Rectal smooth muscle tissue (tissue), 1 donor: Measurements from ENCODE around the gene OSBPL10.

Experiments
- H3K27ac ChIP-seq: one replicate; pipeline ENCODE4 v1.7.0; 2013; ENCODE audit warnings: low read depth, low read length, inconsistent platforms
- H3K27me3 ChIP-seq: one replicate; pipeline ENCODE4 v1.7.0; 2013; ENCODE audit warnings: low read length; ENCODE audit not compliant: control insufficient read depth, insufficient read depth
- H3K36me3 ChIP-seq: one replicate; pipeline ENCODE4 v1.7.0; 2013; ENCODE audit warnings: low read length; ENCODE audit not compliant: control insufficient read depth, insufficient read depth
- H3K4me1 ChIP-seq: one replicate; pipeline ENCODE4 v1.7.0; 2013; ENCODE audit warnings: low read length; ENCODE audit not compliant: control insufficient read depth, insufficient read depth
- H3K4me3 ChIP-seq: one replicate; pipeline ENCODE4 v1.7.0; 2013; ENCODE audit warnings: low read length
- H3K9ac ChIP-seq: one replicate; pipeline ENCODE4 v1.7.0; 2013; ENCODE audit warnings: low read length

The OSBPL10 gene

DNA sequence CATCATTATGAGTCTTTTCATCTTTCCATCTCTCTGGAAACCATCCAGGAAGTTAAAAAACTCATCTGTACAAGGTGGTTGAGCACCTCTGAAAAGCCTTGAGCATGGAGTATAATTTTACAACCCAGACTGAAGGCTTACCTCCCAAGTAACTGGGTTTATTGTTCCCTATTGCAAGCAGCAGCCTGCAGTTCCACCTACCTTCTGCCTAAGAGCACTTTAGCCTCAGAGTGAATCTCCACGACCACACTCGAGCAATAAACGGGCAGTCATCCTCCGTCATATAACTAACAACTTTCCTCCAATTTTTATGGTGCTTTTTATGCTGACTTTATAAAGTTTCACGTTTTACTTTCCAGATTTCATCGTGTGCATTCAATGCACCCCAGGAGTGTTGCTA lies 32.8 kb downstream of the OSBPL10 start:
- H3K36me3 ChIP-seq = no peaks in the 10 kb centered on the region
- no peaks in the 10 kb centered on the region for H3K27me3 ChIP-seq
- no peaks in the 10 kb centered on the region for H3K4me1 ChIP-seq
- H3K9ac ChIP-seq = no peak overlapping the region
- no peak overlapping the region for H3K27ac ChIP-seq
- H3K4me3 ChIP-seq = no peak overlapping the region

- Histone ChIP-seq H3K36me3 (no peaks in the 10 kb centered on the region), H3K27ac (no peak overlapping the region), H3K4me1 (no peaks in the 10 kb centered on the region), H3K9ac (no peak overlapping the region), H3K4me3 (no peak overlapping the region), H3K27me3 (no peaks in the 10 kb centered on the region)
These were observed 33.4 kb downstream of the OSBPL10 start for GRCh38 chr3:31947671-31948091.

GRCh38 chr3:31947162-31947561 lies 33.9 kb downstream of the OSBPL10 start:
- Histone ChIP-seq H3K4me3 (no peak overlapping the region), H3K27ac (no peak overlapping the region), H3K9ac (no peak overlapping the region), H3K27me3 (no peaks in the 10 kb centered on the region), H3K36me3 (no peaks in the 10 kb centered on the region), H3K4me1 (no peaks in the 10 kb centered on the region)

DNA sequence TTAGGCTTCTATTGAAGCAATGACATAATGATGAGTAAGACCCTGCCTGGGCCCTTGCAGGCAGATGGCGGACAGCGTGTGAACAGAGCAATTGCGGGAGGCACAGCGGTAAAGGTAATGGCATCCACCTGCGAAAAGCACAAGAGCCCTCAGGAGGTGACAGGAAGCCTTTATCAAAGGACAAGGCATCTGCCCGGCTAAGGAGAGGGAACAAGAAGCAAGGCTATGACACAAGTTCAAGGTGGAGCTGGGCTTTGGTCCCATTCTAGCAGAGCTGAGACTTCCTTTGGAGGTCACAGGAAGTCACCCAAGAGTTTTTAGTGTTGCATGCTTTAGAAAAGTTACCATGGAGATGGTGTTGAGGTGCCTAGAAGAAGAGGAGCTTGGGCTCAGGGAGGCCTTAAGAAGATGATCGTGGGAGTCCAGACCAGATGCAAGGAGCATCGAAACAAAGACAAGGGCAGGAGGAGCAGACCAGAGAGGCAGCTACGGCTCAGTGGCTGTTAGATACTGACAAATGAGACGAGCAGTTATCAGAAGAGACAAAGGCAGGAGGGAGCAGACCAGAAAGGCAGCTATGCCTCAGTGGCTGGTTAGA lies 34.5 kb downstream of the OSBPL10 start:
- Histone ChIP-seq H3K27me3 (no peaks in the 10 kb centered on the region), H3K4me3 (no peak overlapping the region), H3K36me3 (no peaks in the 10 kb centered on the region), H3K9ac (no peak overlapping the region), H3K4me1 (no peaks in the 10 kb centered on the region), H3K27ac (no peak overlapping the region)

DNA sequence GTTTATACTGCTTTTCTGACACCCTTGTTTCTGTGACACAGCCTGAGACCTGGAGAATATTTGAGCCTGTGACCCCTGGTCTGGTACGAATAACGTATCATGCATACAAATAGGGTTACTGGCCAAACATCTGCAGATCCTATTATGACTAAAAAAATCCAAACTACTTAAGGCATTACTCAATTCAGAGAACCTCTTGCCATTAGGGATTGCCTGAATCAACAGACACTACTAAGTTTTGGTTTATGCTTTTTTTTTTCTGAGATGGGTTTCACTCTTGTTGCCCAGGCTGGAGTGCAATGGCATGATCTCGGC lies 35.4 kb downstream of the OSBPL10 start:
- Histone ChIP-seq H3K4me3 (no peak overlapping the region), H3K4me1 (no peaks in the 10 kb centered on the region), H3K9ac (no peak overlapping the region), H3K27me3 (no peaks in the 10 kb centered on the region), H3K36me3 (no peaks in the 10 kb centered on the region), H3K27ac (no peak overlapping the region)

GRCh38 chr3:31943041-31943440 lies 38.0 kb downstream of the OSBPL10 start:
- Histone ChIP-seq H3K27me3 (no peaks in the 10 kb centered on the region), H3K4me3 (no peak overlapping the region), H3K36me3 (no peaks in the 10 kb centered on the region), H3K4me1 (no peaks in the 10 kb centered on the region), H3K9ac (no peak overlapping the region), H3K27ac (no peak overlapping the region)

- Histone ChIP-seq H3K4me1 (no peaks in the 10 kb centered on the region), H3K36me3 (no peaks in the 10 kb centered on the region), H3K4me3 (no peak overlapping the region), H3K27ac (no peak overlapping the region), H3K27me3 (no peaks in the 10 kb centered on the region), H3K9ac (no peak overlapping the region)
These were observed 38.6 kb downstream of the OSBPL10 start for GRCh38 chr3:31942446-31942845.

- Histone ChIP-seq H3K4me3 (no peak overlapping the region), H3K9ac (no peak overlapping the region), H3K27ac (no peak overlapping the region), H3K4me1 (no peaks in the 10 kb centered on the region), H3K36me3 (no peaks in the 10 kb centered on the region), H3K27me3 (no peaks in the 10 kb centered on the region)
These were observed 43.8 kb downstream of the OSBPL10 start for GRCh38 chr3:31937225-31937624.

GRCh38 chr3:31936420-31937060 lies 44.5 kb downstream of the OSBPL10 start:
- no peak overlapping the region for H3K4me3 ChIP-seq
- H3K4me1 ChIP-seq = no peaks in the 10 kb centered on the region
- H3K9ac ChIP-seq = no peak overlapping the region
- no peak overlapping the region for H3K27ac ChIP-seq
- H3K36me3 ChIP-seq = no peaks in the 10 kb centered on the region
- H3K27me3 ChIP-seq = no peaks in the 10 kb centered on the region

GRCh38 chr3:31934866-31935265 lies 46.2 kb downstream of the OSBPL10 start:
- Histone ChIP-seq H3K4me1 (no peaks in the 10 kb centered on the region), H3K27me3 (no peaks in the 10 kb centered on the region), H3K36me3 (no peaks in the 10 kb centered on the region), H3K9ac (no peak overlapping the region), H3K27ac (no peak overlapping the region), H3K4me3 (no peak overlapping the region)

DNA sequence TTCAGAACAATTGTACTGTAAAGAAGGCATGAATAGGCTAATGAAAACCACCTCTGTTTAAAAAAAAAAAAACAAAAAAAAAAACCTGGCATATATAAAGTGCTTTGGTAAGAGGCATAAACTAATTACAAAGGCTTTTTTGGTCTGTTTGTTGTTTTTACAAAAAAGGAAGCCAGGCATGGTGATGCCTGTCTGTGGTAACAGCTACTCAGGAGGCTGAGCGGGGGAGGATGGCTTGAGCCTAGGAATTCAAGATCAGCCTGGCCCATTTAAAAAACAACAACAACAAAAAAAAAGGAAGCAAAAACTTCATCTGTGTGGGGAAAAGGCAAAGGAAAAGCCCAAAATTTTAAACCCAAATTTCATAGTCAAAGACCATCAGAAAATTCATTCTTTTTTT lies 47.0 kb downstream of the OSBPL10 start:
- no peaks in the 10 kb centered on the region for H3K27me3 ChIP-seq
- H3K9ac ChIP-seq = no peak overlapping the region
- H3K4me1 ChIP-seq = no peaks in the 10 kb centered on the region
- no peak overlapping the region for H3K4me3 ChIP-seq
- no peaks in the 10 kb centered on the region for H3K36me3 ChIP-seq
- no peak overlapping the region for H3K27ac ChIP-seq

GRCh38 chr3:31932990-31933389 lies 48.1 kb downstream of the OSBPL10 start:
- H3K27ac ChIP-seq = no peak overlapping the region
- H3K4me3 ChIP-seq = no peak overlapping the region
- no peaks in the 10 kb centered on the region for H3K27me3 ChIP-seq
- no peak overlapping the region for H3K9ac ChIP-seq
- no peaks in the 10 kb centered on the region for H3K36me3 ChIP-seq
- no peaks in the 10 kb centered on the region for H3K4me1 ChIP-seq

- H3K27me3 ChIP-seq = no peaks in the 10 kb centered on the region
- H3K4me1 ChIP-seq = no peaks in the 10 kb centered on the region
- H3K36me3 ChIP-seq = no peaks in the 10 kb centered on the region
- H3K9ac ChIP-seq = no peak overlapping the region
- H3K27ac ChIP-seq = no peak overlapping the region
- H3K4me3 ChIP-seq = no peak overlapping the region
These were observed 51.1 kb downstream of the OSBPL10 start for GRCh38 chr3:31929826-31930502.
